ENCODE data around the gene CYTH4.

The CYTH4 gene

DNA sequence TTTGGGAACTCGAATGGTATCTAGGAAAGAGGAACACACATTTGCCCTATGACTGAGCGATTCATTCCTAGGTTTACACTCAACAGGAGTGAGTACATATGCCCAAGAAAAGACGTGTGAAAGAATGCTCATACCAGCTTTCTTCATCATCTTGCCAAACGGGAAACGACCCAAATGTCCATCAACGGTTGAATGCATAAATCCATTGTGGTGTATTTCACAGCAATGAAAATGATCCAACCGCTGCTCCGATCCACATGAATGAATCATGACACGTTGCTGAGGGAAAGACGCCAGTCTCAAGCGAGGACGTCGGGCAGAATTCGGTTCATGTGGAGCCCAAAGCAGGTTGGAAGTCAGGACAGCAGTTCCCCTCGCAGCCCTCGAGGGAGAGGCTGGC, 71.5 kb downstream of the CYTH4 start:
- no peak for DNase-seq

DNA sequence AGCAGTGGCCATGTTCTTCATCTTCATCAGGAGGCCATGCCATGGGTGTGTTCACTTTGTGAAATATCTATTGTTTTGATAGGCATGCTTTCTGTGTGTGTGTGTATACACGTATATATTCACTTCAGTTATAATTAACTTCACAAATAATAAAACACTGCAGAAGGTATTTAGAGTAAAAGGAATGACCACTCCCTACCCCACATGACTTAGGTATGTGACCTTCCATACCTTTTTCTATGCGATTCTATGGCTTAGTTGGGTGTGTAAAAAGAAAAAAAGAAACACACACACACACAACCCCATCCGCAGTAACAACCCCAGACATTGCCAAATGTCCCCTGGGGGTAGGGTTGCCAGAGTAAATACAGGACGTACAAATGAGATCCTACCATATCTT, 72.0 kb downstream of the CYTH4 start:
- DNase-seq, result no peak

DNA sequence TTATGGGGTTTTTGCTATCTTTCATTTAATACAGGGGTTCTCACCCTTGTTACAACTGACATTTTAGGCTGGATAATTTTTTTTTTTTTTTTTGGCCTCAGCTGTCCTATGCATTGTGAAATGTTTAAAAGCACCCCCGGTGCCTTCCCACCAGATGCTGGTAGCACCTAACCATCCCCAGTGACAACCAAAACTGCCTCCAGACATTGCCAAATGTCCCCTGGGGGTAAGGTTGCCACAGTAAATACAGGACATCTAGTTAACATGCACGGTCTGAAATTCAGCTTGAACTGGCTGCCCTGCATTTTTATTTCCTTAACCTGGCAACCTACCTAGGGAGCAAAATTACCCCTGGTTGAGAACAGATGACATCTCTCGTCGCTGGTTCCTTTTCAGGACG, 72.4 kb downstream of the CYTH4 start:
- DNase-seq, result no peak

DNA sequence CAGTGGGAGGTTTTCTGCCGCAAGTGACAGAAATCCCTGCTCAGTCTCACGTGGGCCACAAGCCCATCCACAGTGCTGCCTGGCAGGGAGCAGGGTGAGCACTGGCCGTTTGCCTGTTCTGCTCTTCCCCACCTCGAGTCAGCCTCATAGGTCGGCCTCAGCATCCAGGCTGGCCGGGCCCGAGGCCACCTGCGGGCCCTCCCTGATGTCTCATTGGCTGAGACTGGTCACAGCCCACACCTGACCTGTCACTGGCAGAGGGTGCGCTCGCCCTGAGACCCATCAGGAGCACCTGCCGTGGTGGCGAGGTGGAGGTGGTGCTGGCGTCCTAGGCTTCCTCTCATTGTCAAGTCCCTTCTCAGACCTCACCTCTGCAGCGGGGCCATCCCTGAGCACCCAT, 72.9 kb downstream of the CYTH4 start:
- DNase-seq, result no peak

DNA sequence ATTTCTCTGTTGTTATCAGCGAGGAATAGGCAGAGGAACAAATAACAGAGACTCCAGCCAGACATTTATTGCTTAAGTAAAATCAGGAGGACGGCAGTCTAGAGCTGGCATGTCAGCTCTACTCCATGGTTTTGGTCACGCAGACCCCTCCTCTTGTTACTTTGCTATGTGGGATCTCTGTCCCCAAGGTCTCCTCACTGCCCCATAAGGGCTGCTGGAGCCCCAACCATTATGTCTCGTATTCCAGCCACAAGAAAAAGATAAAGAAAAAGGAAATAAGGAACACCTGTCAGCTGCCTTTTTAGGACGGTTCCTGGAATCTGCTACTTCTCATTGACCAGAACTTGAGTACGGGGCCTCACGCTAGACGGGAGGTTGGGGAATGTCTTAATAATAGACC, 74.6 kb downstream of the CYTH4 start:
- no peak for DNase-seq

DNA sequence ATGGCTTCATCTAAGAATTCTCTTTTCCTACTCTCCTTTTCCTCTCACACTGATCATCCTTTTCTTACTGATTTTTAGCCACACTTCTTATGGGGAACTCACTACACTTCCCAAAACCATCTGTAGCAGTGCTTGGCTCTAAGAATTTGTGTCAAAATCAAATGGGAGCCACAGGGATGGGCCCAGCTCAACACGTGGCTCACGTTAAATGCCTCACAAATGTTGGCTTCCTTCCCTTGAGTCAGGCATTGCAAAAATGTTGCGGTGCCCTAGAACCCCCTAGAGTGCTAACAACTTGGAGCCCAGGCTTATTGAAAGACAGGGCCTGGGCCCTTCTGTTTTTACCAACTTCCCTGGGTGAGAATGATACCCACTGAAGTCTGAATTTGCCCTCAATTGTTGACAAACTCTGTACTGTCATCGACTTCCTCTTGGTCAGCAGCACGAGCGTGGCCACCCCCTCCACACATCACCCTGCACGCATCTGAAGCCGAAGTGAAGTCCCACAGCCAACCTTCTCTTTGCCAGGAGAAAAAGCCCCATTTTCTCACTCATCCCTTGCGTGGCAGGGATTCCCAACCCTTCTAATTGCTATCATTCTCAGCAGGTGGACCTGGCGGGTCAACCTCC, 75.3 kb downstream of the CYTH4 start:
- no peak for DNase-seq

DNA sequence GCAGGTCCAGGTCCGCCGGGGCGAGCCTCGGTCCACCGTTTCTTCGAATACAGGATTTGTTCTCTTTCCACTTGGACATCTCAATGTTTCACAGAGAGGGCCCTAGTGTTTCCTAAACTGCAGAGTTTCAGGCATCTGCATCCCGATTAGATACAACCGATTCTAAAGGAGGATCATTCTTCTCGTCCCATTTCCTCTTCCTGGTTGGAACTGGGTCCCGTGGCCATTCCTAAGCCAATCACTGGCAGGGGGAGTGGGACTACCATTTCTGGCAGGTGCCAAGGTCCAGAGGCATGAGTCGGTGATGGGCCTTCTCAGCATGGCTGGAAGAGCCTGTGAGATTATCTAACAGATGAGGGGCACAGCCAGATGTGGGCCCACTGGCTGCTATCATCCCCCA, 76.1 kb downstream of the CYTH4 start:
- DNase-seq, result no peak

DNA sequence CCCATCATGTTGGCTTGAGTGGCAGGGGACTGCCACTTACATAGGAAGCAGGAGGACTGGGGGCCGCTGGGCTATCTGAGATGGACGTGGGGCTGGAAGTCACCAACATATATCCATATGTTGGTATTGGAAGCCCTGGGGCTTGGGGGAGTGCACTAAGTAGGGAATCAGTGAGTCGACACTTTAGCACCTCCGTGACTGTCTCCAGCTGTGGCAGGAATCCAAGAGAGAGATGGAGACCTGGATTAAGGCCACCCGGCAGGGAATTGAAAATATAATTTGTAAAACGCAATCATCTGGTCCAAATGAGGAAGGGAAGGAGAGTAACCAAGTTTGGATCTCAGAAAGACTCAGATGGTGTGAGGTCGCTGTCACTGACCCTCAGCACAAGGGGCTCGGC, 76.6 kb downstream of the CYTH4 start:
- no peak for DNase-seq

DNA sequence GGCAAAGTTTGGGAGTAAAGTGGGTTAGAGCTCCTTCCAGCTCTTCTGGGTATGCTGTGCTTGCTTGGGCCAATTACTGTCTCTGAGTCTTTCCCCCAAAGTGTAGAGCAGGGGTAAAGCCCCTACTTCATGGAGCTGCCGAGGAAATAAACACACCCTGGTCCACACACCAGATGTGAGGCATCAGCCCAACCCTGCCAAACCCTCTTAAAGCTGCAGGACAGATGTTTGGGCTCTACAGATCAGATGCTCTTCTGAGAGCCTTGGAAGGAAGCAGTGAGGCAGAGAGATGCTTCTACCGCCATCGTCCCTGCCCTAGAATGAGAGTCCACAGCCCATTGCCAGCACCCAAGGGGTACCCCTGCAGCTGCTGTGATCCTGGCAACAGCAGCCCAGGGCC, 80.3 kb downstream of the CYTH4 start:
- DNase-seq, result no peak

DNA sequence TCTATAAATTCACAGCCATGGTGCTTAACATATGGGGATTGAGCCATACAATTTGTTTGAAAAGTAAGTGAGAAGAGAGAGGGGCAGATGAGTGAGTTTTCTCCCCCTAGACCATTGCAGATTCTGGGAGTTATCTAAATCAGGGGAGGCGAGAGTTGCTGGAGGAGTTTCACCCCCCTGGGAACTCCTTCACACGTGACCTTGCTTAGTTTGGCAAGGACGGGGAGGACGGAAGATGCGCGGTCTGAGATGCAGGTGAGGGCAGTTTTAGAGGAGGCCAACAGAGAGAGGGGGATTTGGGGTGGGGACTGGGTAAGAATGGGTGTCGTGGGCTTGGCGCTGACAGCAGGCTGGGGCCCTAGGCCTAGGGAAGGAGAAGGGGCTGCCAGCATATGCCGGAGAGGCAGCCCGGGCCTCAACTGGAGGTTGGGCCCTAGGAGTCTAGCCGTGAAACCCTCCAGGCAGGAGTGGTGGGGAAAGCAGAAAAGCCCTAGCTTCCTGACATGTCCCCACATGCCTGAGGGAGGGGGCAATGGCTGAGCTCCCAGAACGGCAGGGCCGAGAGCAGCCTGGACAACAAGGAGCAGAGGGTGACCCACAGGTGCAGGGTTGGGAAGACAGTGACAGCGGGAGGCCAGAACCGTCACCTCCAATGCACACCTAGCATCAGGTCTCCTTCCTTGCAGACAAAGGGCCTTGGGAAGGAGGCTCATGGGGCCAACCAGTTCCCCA, 81.1 kb downstream of the CYTH4 start:
- no peak for DNase-seq

Measured in NCI-H226 (cell line).